DOHH2 (cell line): ENCODE data around the gene SPSB4.

Source experiments
- H3F3A ChIP-seq: fragments of 200-600 bp; sonication (generic), shearing (Covaris generic); 2 replicates; pipeline ENCODE4 v1.6.0; 2016; ENCODE audit warnings: antibody characterized with exemption, mild to moderate bottlenecking; ENCODE audit not compliant: control insufficient read depth, insufficient read depth
- H3K27ac ChIP-seq: fragments of 200-600 bp; sonication (generic); 2 replicates; pipeline ENCODE4 v1.5.1; 2014; ENCODE audit warnings: low read depth, mild to moderate bottlenecking, low read length, moderate library complexity
- H3K27me3 ChIP-seq: fragments of 200-600 bp; sonication (generic); 2 replicates; pipeline ENCODE4 v1.6.1; 2014; ENCODE audit warnings: mild to moderate bottlenecking, low read length, mixed read lengths; ENCODE audit not compliant: control insufficient read depth
- H3K36me3 ChIP-seq: fragments of 200-600 bp; sonication (generic); 2 replicates; pipeline ENCODE4 v1.6.1; 2014; ENCODE audit warnings: mild to moderate bottlenecking, low read length, moderate library complexity, mixed read lengths; ENCODE audit not compliant: control insufficient read depth
- H3K4me1 ChIP-seq: fragments of 200-600 bp; sonication (generic); 2 replicates; pipeline ENCODE4 v1.6.1; 2014; ENCODE audit warnings: mild to moderate bottlenecking, low read length, mixed read lengths; ENCODE audit not compliant: control insufficient read depth
- H3K4me2 ChIP-seq: fragments of 200-600 bp; sonication (generic); 2 replicates; pipeline ENCODE4 v1.6.0; 2014; ENCODE audit warnings: mild to moderate bottlenecking, low read length, moderate library complexity
- H3K4me3 ChIP-seq: fragments of 200-600 bp; sonication (generic); 2 replicates; pipeline ENCODE4 v1.5.1; 2014; ENCODE audit warnings: mild to moderate bottlenecking, low read length, mixed read lengths
- H3K79me2 ChIP-seq: fragments of 200-600 bp; sonication (generic); 2 replicates; pipeline ENCODE4 v1.6.1; 2014; ENCODE audit warnings: mild to moderate bottlenecking, low read length, mixed read lengths; ENCODE audit not compliant: control insufficient read depth
- H3K9me2 ChIP-seq: fragments of 200-600 bp; sonication (generic); replicated peaks from 2 replicates; pipeline ENCODE4 v1.6.1; 2014; ENCODE audit warnings: mild to moderate bottlenecking, low read length, mixed read lengths; ENCODE audit not compliant: control insufficient read depth
- H3K9me3 ChIP-seq: fragments of 200-600 bp; sonication (generic); 2 replicates; pipeline ENCODE4 v1.6.1; 2014; ENCODE audit warnings: antibody characterized with exemption, low read length, mixed read lengths; ENCODE audit not compliant: control insufficient read depth, insufficient read depth
- H4K20me1 ChIP-seq: fragments of 200-600 bp; sonication (generic); 2 replicates; pipeline ENCODE4 v1.6.0; 2014; ENCODE audit warnings: low read depth, mild to moderate bottlenecking, antibody characterized with exemption, low read length, moderate library complexity; ENCODE audit not compliant: control insufficient read depth, insufficient read depth
- EZH2phosphoT487 ChIP-seq: fragments of 200-600 bp; sonication (generic); IDR thresholded peaks from 2 replicates; pipeline ENCODE4 v1.6.1; 2017; ENCODE audit warnings: borderline replicate concordance, mild to moderate bottlenecking, antibody characterized with exemption, low read length, moderate library complexity, mixed read lengths
- TF ChIP-seq, protein P1 (sequence below): fragments of 200-600 bp; sonication (generic); IDR thresholded peaks from one replicate; pipeline ENCODE4 v1.5.1; 2014; ENCODE audit warnings: antibody characterized with exemption, mild to moderate bottlenecking, low read depth, low read length; ENCODE audit not compliant: poor library complexity, severe bottlenecking

The SPSB4 gene

DNA sequence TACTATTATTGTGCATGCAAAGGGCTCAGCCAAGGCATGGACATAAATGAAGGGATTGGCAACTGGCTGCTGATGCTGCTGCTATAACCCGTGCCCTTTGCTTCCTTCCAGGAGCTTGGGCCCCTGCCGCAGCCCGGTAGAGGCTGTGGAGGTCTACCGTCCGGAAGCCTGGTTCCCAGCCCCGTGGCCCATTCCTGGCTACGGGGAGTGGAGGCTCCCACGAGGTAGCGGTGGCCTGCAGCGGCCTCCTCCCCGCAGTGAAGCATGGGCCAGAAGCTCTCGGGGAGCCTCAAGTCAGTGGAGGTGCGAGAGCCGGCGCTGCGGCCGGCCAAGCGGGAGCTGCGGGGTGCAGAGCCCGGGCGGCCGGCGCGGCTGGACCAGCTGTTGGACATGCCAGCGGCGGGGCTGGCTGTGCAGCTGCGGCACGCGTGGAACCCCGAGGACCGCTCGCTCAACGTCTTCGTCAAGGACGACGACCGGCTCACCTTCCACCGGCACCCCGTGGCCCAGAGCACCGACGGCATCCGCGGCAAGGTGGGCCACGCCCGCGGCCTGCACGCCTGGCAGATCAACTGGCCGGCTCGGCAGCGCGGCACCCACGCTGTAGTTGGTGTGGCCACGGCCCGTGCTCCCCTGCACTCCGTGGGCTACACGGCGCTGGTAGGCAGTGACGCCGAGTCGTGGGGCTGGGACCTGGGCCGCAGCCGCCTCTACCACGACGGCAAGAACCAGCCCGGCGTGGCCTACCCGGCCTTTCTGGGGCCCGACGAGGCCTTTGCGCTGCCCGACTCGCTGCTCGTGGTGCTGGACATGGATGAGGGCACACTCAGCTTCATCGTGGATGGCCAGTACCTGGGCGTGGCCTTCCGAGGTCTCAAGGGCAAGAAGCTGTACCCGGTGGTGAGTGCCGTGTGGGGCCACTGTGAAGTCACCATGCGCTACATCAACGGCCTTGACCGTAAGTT lies 15.0 kb downstream of the SPSB4 start:
- no peaks in the 10 kb centered on the region for H3K4me1 ChIP-seq
- H3K36me3 ChIP-seq: no peaks in the 10 kb centered on the region
- no peaks in the 10 kb centered on the region for H3K79me2 ChIP-seq
- H3K9me3 ChIP-seq: no peaks in the 10 kb centered on the region
- H3K27ac ChIP-seq: no peak overlapping the region
- H3K9me2 ChIP-seq: no peaks in the 10 kb centered on the region
- H3F3A ChIP-seq: no peaks in the 10 kb centered on the region
- H3K4me3 ChIP-seq: no peak overlapping the region
- TF ChIP-seq, protein P1, sequence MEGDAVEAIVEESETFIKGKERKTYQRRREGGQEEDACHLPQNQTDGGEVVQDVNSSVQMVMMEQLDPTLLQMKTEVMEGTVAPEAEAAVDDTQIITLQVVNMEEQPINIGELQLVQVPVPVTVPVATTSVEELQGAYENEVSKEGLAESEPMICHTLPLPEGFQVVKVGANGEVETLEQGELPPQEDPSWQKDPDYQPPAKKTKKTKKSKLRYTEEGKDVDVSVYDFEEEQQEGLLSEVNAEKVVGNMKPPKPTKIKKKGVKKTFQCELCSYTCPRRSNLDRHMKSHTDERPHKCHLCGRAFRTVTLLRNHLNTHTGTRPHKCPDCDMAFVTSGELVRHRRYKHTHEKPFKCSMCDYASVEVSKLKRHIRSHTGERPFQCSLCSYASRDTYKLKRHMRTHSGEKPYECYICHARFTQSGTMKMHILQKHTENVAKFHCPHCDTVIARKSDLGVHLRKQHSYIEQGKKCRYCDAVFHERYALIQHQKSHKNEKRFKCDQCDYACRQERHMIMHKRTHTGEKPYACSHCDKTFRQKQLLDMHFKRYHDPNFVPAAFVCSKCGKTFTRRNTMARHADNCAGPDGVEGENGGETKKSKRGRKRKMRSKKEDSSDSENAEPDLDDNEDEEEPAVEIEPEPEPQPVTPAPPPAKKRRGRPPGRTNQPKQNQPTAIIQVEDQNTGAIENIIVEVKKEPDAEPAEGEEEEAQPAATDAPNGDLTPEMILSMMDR: no peak
- no peak for TF ChIP-seq EZH2phosphoT487
- no peak overlapping the region for H3K4me2 ChIP-seq
- no peaks in the 10 kb centered on the region for H4K20me1 ChIP-seq
- H3K27me3 ChIP-seq: 0 out of 2 replicates have a peak, but pooled peaks cover 4% of the 10 kb centered on the region

DNA sequence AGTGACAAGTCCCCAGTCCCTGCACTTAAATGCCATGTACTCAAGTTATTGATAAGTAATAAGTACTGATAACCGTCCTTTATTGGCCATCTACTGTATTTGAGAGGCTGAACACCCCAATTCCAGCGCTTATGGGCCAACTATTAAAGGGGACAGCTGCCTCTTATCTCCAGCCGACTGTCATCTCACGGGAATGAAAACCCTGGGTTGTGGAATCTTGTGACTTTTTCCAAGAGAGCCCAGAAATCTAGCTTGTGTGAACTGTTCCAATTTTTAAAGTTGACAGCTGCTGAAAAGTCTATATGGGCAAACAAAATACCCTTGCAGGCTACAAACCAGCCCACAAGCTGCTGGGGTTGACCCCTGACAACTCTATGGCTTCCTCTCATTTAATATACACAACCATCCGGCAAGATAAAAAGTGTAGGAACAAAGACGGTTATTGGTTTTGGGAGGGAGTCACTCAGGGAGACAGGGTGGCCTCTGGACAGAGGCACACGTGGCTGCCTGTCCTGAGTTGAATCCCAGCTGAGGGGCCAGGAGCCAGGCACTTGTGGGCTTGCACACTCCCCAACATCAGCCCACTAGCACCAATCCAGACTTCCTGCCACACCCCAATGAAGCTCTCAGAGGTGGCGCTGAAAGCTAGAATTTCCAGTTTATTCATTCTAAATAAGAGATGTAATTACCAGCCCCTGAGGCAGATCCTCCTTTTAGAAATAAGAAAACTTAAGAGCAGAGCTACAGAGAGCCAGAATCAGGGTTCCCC lies 16.2 kb downstream of the SPSB4 start:
- TF ChIP-seq EZH2phosphoT487: no peak
- TF ChIP-seq, protein P1: no peak
- H3K9me2 ChIP-seq: no peaks in the 10 kb centered on the region
- H3K4me1 ChIP-seq: no peaks in the 10 kb centered on the region
- H3K9me3 ChIP-seq: no peaks in the 10 kb centered on the region
- H4K20me1 ChIP-seq: no peaks in the 10 kb centered on the region
- H3K79me2 ChIP-seq: no peaks in the 10 kb centered on the region
- H3K27ac ChIP-seq: no peak overlapping the region
- H3K27me3 ChIP-seq: 0 out of 2 replicates have a peak, but pooled peaks cover 4% of the 10 kb centered on the region
- H3F3A ChIP-seq: no peaks in the 10 kb centered on the region
- no peak overlapping the region for H3K4me2 ChIP-seq
- H3K36me3 ChIP-seq: no peaks in the 10 kb centered on the region
- no peak overlapping the region for H3K4me3 ChIP-seq

DNA sequence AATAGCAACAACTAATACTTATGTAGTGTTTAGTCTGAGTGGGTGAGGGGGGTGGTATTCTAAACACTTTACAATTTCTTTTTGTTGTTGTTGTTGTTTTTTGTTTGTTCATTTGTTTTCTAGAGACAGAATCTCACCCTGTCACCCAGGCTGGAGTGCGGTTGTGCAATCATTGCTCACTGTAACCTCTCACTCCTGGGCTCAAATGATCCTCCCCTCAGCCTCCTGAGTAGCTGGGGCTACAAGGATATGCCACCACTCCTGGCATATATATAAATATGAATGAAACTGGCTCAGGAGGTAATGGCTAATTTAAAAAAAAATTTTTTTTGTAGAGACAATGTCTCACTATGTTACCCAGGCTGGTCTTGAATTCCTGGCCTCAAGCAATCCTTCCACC lies 19.1 kb downstream of the SPSB4 start:
- no peak overlapping the region for H3K27ac ChIP-seq
- H3K79me2 ChIP-seq: no peaks in the 10 kb centered on the region
- no peak for TF ChIP-seq EZH2phosphoT487
- TF ChIP-seq, protein P1: no peak
- H3K36me3 ChIP-seq: no peaks in the 10 kb centered on the region
- no peaks in the 10 kb centered on the region for H3F3A ChIP-seq
- no peak overlapping the region for H3K4me2 ChIP-seq
- H3K9me3 ChIP-seq: no peaks in the 10 kb centered on the region
- H3K4me3 ChIP-seq: no peak overlapping the region
- H3K4me1 ChIP-seq: no peaks in the 10 kb centered on the region
- no peaks in the 10 kb centered on the region for H4K20me1 ChIP-seq
- no peaks in the 10 kb centered on the region for H3K27me3 ChIP-seq
- no peaks in the 10 kb centered on the region for H3K9me2 ChIP-seq
